Smooth muscle cell of the coronary artery (primary cell): Measurements from ENCODE around the gene CD37. TPM values are rescaled to one million over a fixed set of nuclear protein-coding genes. Genes with fewer than 3 reads are reported as not detected.

Experiments
- total RNA-seq: library from RNA; depleted of rRNA; stranded (reverse); fragments of >200 nt; gene quantifications from 2 replicates; pipeline ENCODE4 v1.2.3, GENCODE V29; 2014; ENCODE audit warnings: low replicate concordance

Gene CD37
- not detected in 2 replicates for total RNA-seq

GRCh38 chr19:49335071-49335783, at the start of gene CD37:
Gene CD37, plus strand, starts transcription at chr19:49335406. Its CDS starts 135 bp downstream, at chr19:49335541.

GRCh38 chr19:49324801-49325576, 10.2 kb upstream of the CD37 start, which contains the start of gene SLC6A16:
Gene SLC6A16, minus strand, starts transcription at chr19:49325191. Its CDS starts 13,844 bp downstream, at chr19:49311347.

GRCh38 chr19:49362048-49362928, 27.1 kb downstream of the CD37 start, which contains the start of gene TEAD2:
Gene TEAD2, minus strand, starts transcription at chr19:49362416. Its CDS starts 2,341 bp downstream, at chr19:49360075.

GRCh38 chr19:49363268-49364082, 28.3 kb downstream of the CD37 start, which contains the start of gene DKKL1:
Gene DKKL1, plus strand, starts transcription at chr19:49363877. Its CDS starts 122 bp downstream, at chr19:49363999.

GRCh38 chr19:49387936-49388372, 52.7 kb downstream of the CD37 start, which contains the start of gene KASH5:
Gene KASH5, plus strand, starts transcription at chr19:49388249. Its CDS starts 2,635 bp downstream, at chr19:49390884.

Other genes with a start within 250 kb of the CD37 start
- gene SNRNP70, start 250.0 kb upstream of the CD37 start, total RNA-seq: 119 and 188 TPM in 2 replicates
- 6.2 and 16.4 TPM in 2 replicates for gene LIN7B, start 221.0 kb upstream of the CD37 start, total RNA-seq
- gene C19orf73, start 216.3 kb upstream of the CD37 start, total RNA-seq: 0.70 and 1.4 TPM in 2 replicates
- gene PPFIA3, start 215.9 kb upstream of the CD37 start, total RNA-seq: 1.3 and 2.1 TPM in 2 replicates
- 0.12 and 0.30 TPM in 2 replicates for gene HRC, start 180.0 kb upstream of the CD37 start, total RNA-seq
- 7.5 and 10.6 TPM in 2 replicates for gene TRPM4, start 177.6 kb upstream of the CD37 start, total RNA-seq
- 0.08 TPM in 1 of 2 replicates, not detected in the other for gene SLC6A16, start 10.2 kb upstream of the CD37 start, total RNA-seq
- 6.4 and 31.6 TPM in 2 replicates for gene TEAD2, start 27.0 kb downstream of the CD37 start, total RNA-seq
- 0.23 TPM in 1 of 2 replicates, not detected in the other for gene DKKL1, start 28.5 kb downstream of the CD37 start, total RNA-seq
- not detected in 2 replicates for gene KASH5, start 52.8 kb downstream of the CD37 start, total RNA-seq
- gene PTH2, start 88.0 kb downstream of the CD37 start, total RNA-seq: not detected in 2 replicates
- gene GFY, start 90.0 kb downstream of the CD37 start, total RNA-seq: not detected in 2 replicates
- 0.08 and 0.12 TPM in 2 replicates for gene SLC17A7, start 106.1 kb downstream of the CD37 start, total RNA-seq
- gene PIH1D1, start 116.4 kb downstream of the CD37 start, total RNA-seq: 115 and 116 TPM in 2 replicates
- 19.8 and 32.2 TPM in 2 replicates for gene ALDH16A1, start 117.8 kb downstream of the CD37 start, total RNA-seq
- 1.9 and 3.0 TPM in 2 replicates for gene FLT3LG, start 138.8 kb downstream of the CD37 start, total RNA-seq
- gene RPL13A, start 152.2 kb downstream of the CD37 start, total RNA-seq: 2,421 and 3,942 TPM in 2 replicates
- gene RPS11, start 161.0 kb downstream of the CD37 start, total RNA-seq: 3,953 and 4,004 TPM in 2 replicates
- gene FCGRT, start 177.3 kb downstream of the CD37 start, total RNA-seq: 42.0 and 49.7 TPM in 2 replicates
- 288 and 330 TPM in 2 replicates for gene RCN3, start 192.6 kb downstream of the CD37 start, total RNA-seq
- gene NOSIP, start 245.2 kb downstream of the CD37 start, total RNA-seq: 95.9 and 120 TPM in 2 replicates
- 0.12 and 0.83 TPM in 2 replicates for gene PRRG2, start 245.9 kb downstream of the CD37 start, total RNA-seq